ENCODE data around the gene CNTNAP4.

DNA sequence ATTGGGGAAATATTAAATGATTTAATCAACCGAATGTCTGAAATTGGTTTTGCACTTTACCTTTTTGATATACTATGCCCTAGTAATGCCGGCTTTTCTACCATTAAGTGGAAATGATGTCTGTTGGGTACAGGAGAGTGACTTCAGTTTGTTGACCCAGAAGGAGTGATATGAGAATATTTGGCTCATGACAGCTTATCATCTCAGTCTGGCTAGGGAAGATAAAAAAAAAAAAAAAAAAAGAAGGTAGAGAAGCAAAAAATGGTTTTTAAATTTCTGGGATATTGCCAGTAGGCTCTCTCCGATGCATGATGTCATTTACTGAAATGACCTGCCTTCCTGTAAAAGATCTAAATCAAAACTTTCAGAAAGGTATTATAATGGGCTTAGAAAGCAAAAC is 69.0 kb downstream of the CNTNAP4 start:
- TF ChIP-seq CTCF (IDR thresholded peaks at IDR 0.05 in 2 of 3, conservative IDR thresholded peaks at IDR 0.05 in 1 of 3; ENCODE audit: borderline replicate concordance in 1 of 3, insufficient read depth in 1 of 3, low read depth in 2 of 3, low read length in 2 of 3) (no peak), POLR2A (IDR thresholded peaks at IDR 0.05; ENCODE audit: borderline replicate concordance, extremely low read depth, insufficient read depth, insufficient read length) (no peak), SIN3A (IDR thresholded peaks at IDR 0.05; ENCODE audit: low read depth) (no peak), SP1 (IDR thresholded peaks at IDR 0.05; ENCODE audit: low read depth) (no peak)

Data from HCT116 (cell line).